ENCODE measurements around the gene FKBP8.

DNA sequence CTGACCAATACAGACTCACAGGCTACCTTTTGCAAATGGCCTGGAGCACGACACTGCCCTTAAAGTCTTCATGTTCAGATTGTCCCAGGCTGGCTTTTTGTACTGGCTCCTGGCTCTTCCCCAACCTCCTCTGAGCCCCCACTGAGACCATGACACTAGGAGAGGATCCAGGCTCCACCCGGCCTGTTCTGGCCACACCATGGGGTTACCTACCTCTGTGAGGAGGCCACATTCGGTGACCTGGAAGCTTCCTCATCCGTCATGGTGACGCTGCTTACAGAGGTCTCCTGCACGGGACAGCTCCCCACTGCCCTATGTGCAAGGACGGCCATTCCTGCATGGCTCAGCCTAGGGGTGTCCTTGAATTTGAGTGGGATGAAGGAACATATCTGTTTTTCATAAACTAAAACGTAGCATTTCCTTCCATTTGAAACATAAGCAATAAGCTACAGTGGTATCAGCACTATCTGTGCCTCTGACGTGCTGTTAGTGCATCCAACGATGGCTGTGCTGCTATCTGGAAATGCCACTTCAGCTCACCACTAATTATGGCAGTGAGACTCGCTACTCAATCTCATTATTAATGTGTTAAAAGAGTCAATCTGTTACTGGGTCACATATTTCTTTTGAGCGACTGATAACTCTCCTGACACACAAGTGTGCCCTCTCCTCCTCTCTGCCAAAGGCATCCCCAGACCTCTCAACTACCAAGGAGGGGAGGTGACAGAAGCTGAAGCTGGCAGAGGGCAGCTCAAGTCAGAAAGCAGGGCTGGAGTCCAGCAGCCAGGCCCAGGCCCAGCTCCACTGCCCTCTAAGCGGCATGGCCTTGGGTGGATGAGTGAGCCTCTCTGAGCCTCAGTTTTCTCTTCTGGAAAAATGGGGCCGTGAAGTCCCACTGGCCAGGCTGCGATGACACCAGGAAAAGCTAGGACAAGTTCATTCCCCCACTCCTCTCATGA, 51.1 kb downstream of the FKBP8 start:
- TF ChIP-seq CTCF (IDR thresholded peaks at IDR 0.05) (no peak), POLR2A (IDR thresholded peaks at IDR 0.05) (no peak)

All from transverse colon (tissue), 3 donors.